Endothelial cell of umbilical vein (primary cell): ENCODE results near the gene DPP9. TPM values are rescaled to one million over a fixed set of nuclear protein-coding genes. Genes with fewer than 3 reads are reported as not detected.

Experiments
- BruUV-seq: library from RNA; stranded (reverse); fragments of 400-500 nt; replicated peaks from 2 replicates; lab custom pipeline; 2021; lab: Mats Ljungman, UMichigan
- CTCF ChIA-PET: fragments of 300-600, 350-600 bp; sonication (Branson Sonifier 250); formaldehyde crosslinking; loops from one replicate; lab custom pipeline; 2021; ENCODE audit warnings: antibody characterized with exemption, inconsistent platforms; lab: Charles Lee
- POLR2A ChIA-PET: fragments of 300-600, 350-600 bp; sonication (Branson Sonifier 250); formaldehyde crosslinking; loops from one replicate; lab custom pipeline; 2021; ENCODE audit warnings: antibody characterized with exemption, inconsistent platforms; lab: Charles Lee
- DNase-seq: peaks from one replicate; pipeline ENCODE4 v3.0.0-alpha.2; 2011; ENCODE audit warnings: low read depth, low spot score
- FAIRE-seq: peaks from 2 replicates; lab custom pipeline; 2011; peaks lifted over from hg19 to GRCh38; lab: Jason Lieb, UNC
- H2AFZ ChIP-seq: 2 replicates; pipeline ENCODE4 v1.6.0; 2012; ENCODE audit warnings: low read depth, low read length, control low read depth, inconsistent platforms
- H3K27ac ChIP-seq: 2 replicates; pipeline ENCODE4 v1.5.1; 2011; ENCODE audit warnings: low read depth, mild to moderate bottlenecking, control low read depth, low read length, moderate library complexity; ENCODE audit not compliant: insufficient read depth
- H3K27me3 ChIP-seq, 2 experiments: 2 replicates each; pipeline versions ENCODE4 v1.6.0 to v1.6.1; 2011; ENCODE audit warnings: low read length in 2 of 2, mixed read lengths in 1 of 2; ENCODE audit not compliant: control insufficient read depth in 2 of 2, insufficient read depth in 2 of 2
- H3K36me3 ChIP-seq, 2 experiments: 2 replicates in 1 of 2; 3 replicates in 1 of 2; pipeline ENCODE4 v1.5.1; 2011; ENCODE audit warnings: low read length in 2 of 2, mild to moderate bottlenecking in 1 of 2, moderate library complexity in 1 of 2; ENCODE audit not compliant: control insufficient read depth in 2 of 2, insufficient read depth in 2 of 2; ENCODE audit errors: extremely low read depth in 1 of 2
- H3K4me1 ChIP-seq: 3 replicates; pipeline ENCODE4 v1.5.1; 2011; ENCODE audit warnings: mild to moderate bottlenecking, low read length; ENCODE audit not compliant: control insufficient read depth, insufficient read depth; ENCODE audit errors: extremely low read depth
- H3K4me2 ChIP-seq: 2 replicates; pipeline ENCODE4 v1.6.1; 2011; ENCODE audit warnings: low read length, control low read depth, mixed read lengths; ENCODE audit not compliant: insufficient read depth
- H3K4me3 ChIP-seq, 3 experiments: fragments of 200-600 bp in 1 of 3; sonication (generic), shearing (Covaris generic) in 1 of 3; replicated peaks in 1 of 3; 2 replicates each; pipeline ENCODE4 v1.5.1; 2011 to 2016; ENCODE audit warnings: control low read depth in 3 of 3, low read length in 3 of 3, mild to moderate bottlenecking in 2 of 3, inconsistent platforms in 1 of 3, low read depth in 1 of 3, moderate library complexity in 1 of 3; ENCODE audit not compliant: insufficient read depth in 1 of 3
- H3K79me2 ChIP-seq: 2 replicates; pipeline ENCODE4 v1.6.0; 2012; ENCODE audit warnings: low read length, inconsistent platforms; ENCODE audit not compliant: control insufficient read depth, insufficient read depth
- H3K9ac ChIP-seq: replicated peaks from 2 replicates; pipeline ENCODE3; 2011; ENCODE audit warnings: low read length, control low read depth; ENCODE audit not compliant: insufficient read depth; ENCODE audit errors: extremely low read depth
- H3K9me1 ChIP-seq: replicated peaks from 3 replicates; pipeline ENCODE4 v1.6.0; 2011; ENCODE audit warnings: mild to moderate bottlenecking, low read length; ENCODE audit not compliant: control insufficient read depth, insufficient read depth; ENCODE audit errors: extremely low read depth
- H3K9me3 ChIP-seq: replicated peaks from 2 replicates; pipeline ENCODE4 v1.5.1; 2012; ENCODE audit warnings: low read length, inconsistent platforms; ENCODE audit not compliant: control insufficient read depth, insufficient read depth
- H4K20me1 ChIP-seq: replicated peaks from 2 replicates; pipeline ENCODE3; 2011; ENCODE audit warnings: mild to moderate bottlenecking, low read length; ENCODE audit not compliant: control insufficient read depth, insufficient read depth; ENCODE audit errors: extremely low read depth
- EZH2 ChIP-seq: IDR thresholded peaks from 2 replicates; pipeline ENCODE4 v1.6.1; 2012; ENCODE audit warnings: borderline replicate concordance, low read depth, mild to moderate bottlenecking, moderate library complexity, low read length, inconsistent platforms; ENCODE audit not compliant: severe bottlenecking
- GATA2 ChIP-seq: IDR thresholded peaks from 2 replicates; pipeline ENCODE4 v1.7.0; 2011; ENCODE audit warnings: low read depth, mild to moderate bottlenecking, moderate library complexity, mixed read lengths, low read length; ENCODE audit not compliant: insufficient read length, insufficient read depth
- MAX ChIP-seq: IDR thresholded peaks from 2 replicates; pipeline ENCODE4 v1.6.1; 2011; ENCODE audit not compliant: insufficient read depth, insufficient read length
- MYC ChIP-seq: IDR thresholded peaks from one replicate; pipeline ENCODE4 v1.6.1; 2011; ENCODE audit warnings: mild to moderate bottlenecking, low read depth, low read length
- POLR2A ChIP-seq: IDR thresholded peaks from 2 replicates; pipeline ENCODE4 v1.6.1; 2012; ENCODE audit warnings: low read depth, mild to moderate bottlenecking, control low read depth, low read length
- dilution Hi-C: fragments of 300-500 bp; cut with MboI; formaldehyde crosslinking; loops from one replicate; pipeline ENCODE4 v1.15.0; 2019; ENCODE audit warnings: low sequenced_read_pairs; ENCODE audit not compliant: extremely low pct_ligation_motif_present
- intact Hi-C: fragments of 100-400 bp; cut with micrococcal nuclease; formaldehyde crosslinking; loops from one replicate; pipeline ENCODE4 v1.10.0; 2022
- polyA plus RNA-seq, 4 experiments: library from polyadenylated mRNA; depleted of rRNA in 3 of 4; stranded (reverse) in 3 of 4; unstranded in 1 of 4; fragments of >200 nt; gene quantifications; 2 replicates each; pipeline versions ENCODE4 v1.2.1 to v1.2.3, GENCODE V29; 2011 to 2012; ENCODE audit warnings: missing spikeins in 1 of 4
- total RNA-seq: library from RNA; stranded (reverse); gene quantifications from 2 replicates; pipeline ENCODE4 v1.2.3, GENCODE V29; 2021

The DPP9 gene
- total and polyA plus RNA-seq, 2 donors (not counting 3 experiments of a cell fraction or from before 2014, with no cell fraction given) = 31.5 to 98.0 TPM

GRCh38 chr19:4707322-4707721, 16.3 kb downstream of the DPP9 start:
- TF ChIP-seq POLR2A = no peak
- Histone ChIP-seq H3K9me1 (no peaks in the 10 kb centered on the region), H3K27ac (no peak overlapping the region), H3K4me3 (no peak overlapping the region), H3K79me2 (peaks cover 8% of the 10 kb centered on the region), H3K9me3 (no peaks in the 10 kb centered on the region), H3K9ac (no peak overlapping the region), H3K4me2 (no peak overlapping the region), H4K20me1 (no peaks in the 10 kb centered on the region), H3K36me3 (peaks cover 4 to 39% of the 10 kb centered on the region in 2 experiments), H3K4me1 (no peaks in the 10 kb centered on the region), H2AFZ (no peak overlapping the region), H3K27me3 (no peaks in the 10 kb centered on the region)
- POLR2A ChIA-PET = no interaction called here
- DNase-seq (no peak), FAIRE-seq (no peak)
- CTCF ChIA-PET = interaction anchor here (0.7 kb wide), 1 partner anchor 25 kb away, joined by 3 read pairs; no protein-coding TSS in a partner anchor
- dilution Hi-C loops = no loop called here
- BruUV-seq = no TSS peak
- intact Hi-C loops = no loop called here

- dilution Hi-C loops = no loop called here
- intact Hi-C loops = no loop called here
- H3K79me2 ChIP-seq = no peaks in the 10 kb centered on the region
- no peaks in the 10 kb centered on the region for H3K9me1 ChIP-seq
- CTCF ChIA-PET = no interaction called here
- no peak for DNase-seq
- POLR2A ChIA-PET = no interaction called here
- H3K4me1 ChIP-seq = no peaks in the 10 kb centered on the region
- no peak overlapping the region for H2AFZ ChIP-seq
- H3K9ac ChIP-seq = no peak overlapping the region
- H3K27me3 ChIP-seq = no peaks in the 10 kb centered on the region
- no TSS peak for BruUV-seq
- H3K4me2 ChIP-seq = no peak overlapping the region
- FAIRE-seq = no peak
- H3K36me3 ChIP-seq = peaks cover 5 to 46% of the 10 kb centered on the region in 2 experiments
- TF ChIP-seq MAX = no peak
- no peak for TF ChIP-seq GATA2
- no peak for TF ChIP-seq EZH2
- TF ChIP-seq MYC = no peak
- no peak for TF ChIP-seq POLR2A
- H3K4me3 ChIP-seq = no peak overlapping the region
- no peaks in the 10 kb centered on the region for H3K9me3 ChIP-seq
- no peak overlapping the region for H3K27ac ChIP-seq
- no peaks in the 10 kb centered on the region for H4K20me1 ChIP-seq
Measured at GRCh38 chr19:4705413-4706131, 18.1 kb downstream of the DPP9 start.
